ENCODE data around the gene DSE. TPM values are rescaled to one million over a fixed set of nuclear protein-coding genes. Genes with fewer than 3 reads are reported as not detected.
A peak's percentile ranks its signal among the peaks of the same experiment; 100 is the strongest.

Gene DSE
- total RNA-seq, 1 donor from 2014 or later = 11.7 TPM

GRCh38 chr6:116406678-116407345, 36.1 kb downstream of the DSE start:
- DNase-seq (ENCODE audit: low spot score) (no peak), ATAC-seq (no peak)

- ATAC-seq (no peak), DNase-seq (ENCODE audit: low spot score) (no peak)
These were observed 37.7 kb downstream of the DSE start for GRCh38 chr6:116408491-116408890.

- ATAC-seq (no peak), DNase-seq (ENCODE audit: low spot score) (no peak)
These were observed 39.0 kb downstream of the DSE start for GRCh38 chr6:116409756-116410155.

- ATAC-seq (peak; percentile 36), DNase-seq (ENCODE audit: low spot score) (no peak)
These were observed 40.5 kb downstream of the DSE start for GRCh38 chr6:116411284-116411623.

DNA sequence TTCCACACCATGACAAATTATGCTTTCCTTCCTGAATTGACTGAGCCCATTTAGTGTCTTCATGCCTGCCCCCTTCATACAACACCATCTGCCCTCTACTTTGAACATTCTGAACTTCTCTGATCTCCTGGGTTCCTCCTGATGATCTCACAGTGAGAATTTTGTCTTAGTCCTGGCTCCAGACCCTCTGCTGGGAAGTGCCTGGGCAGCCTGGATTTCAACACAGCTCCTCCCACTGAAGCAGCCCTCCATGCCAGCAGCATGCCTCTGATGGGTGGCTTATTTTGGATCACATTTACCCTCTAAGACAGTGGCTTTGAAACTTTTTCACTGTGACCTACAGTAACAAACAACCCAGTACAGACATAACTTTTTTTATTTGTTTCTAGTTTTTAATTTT, 41.5 kb downstream of the DSE start:
- ATAC-seq = no peak
- no peak for DNase-seq (ENCODE audit: low spot score)

DNA sequence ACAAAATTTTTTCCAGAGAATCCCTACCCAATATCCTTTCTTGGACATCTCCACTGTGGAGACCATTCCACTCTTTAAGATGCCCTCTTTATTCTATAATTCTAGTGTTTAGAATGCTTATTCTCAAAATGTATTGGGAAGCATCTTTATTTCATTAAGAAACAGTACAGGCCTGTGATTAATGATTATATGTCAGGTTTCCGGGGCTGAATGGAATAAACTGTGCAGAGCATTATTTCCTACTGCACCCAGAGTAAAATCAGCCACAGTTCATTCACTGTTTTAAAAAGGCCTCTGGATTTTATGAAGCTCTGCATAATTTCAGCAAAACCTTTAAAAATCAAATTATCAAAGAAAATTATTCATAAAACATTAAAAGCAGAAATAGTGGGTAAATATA, 42.6 kb downstream of the DSE start:
- no peak for DNase-seq (ENCODE audit: low spot score)
- no peak for ATAC-seq

GRCh38 chr6:116417661-116418060, 46.9 kb downstream of the DSE start:
- ATAC-seq (peak; percentile 70), DNase-seq (ENCODE audit: low spot score) (no peak)

DNA sequence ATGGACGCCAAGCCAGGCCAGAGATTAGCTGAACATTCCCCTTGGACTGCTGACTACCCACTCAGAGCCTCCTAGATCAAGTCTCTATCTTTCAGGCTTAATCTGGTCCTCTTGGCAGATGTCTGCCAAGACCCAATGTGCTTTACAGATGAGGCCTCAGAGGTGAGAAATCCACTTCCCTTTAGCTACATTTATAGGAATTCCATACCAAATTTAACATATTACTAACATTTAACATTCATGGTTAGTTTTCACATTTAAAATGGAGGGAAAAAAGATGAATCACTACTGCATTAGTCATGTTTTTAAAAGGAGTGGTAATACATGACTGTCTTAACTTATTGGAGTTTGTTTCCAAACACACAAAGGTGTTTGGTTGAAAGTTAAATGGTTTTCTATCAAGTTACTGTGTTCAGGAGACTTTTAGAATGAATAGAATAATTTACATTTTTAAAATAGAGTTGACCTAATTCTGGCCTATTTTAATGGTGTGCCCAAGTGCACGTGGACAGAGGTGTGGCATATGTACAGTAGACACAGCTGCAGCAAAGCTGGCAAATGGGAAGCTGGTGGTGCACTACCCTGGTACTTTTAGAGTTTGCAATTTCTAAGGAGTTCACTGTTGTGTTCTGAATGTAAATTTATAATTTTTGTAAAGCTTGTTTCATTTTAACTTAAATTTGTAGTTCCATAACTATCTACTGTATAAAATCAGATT, 48.5 kb downstream of the DSE start:
- no peak for ATAC-seq
- no peak for DNase-seq (ENCODE audit: low spot score)

- no peak for DNase-seq (ENCODE audit: low spot score)
- no peak for ATAC-seq
These were observed 49.6 kb downstream of the DSE start for GRCh38 chr6:116420341-116420740.

GRCh38 chr6:116422238-116422637, 51.5 kb downstream of the DSE start:
- no peak for DNase-seq (ENCODE audit: low spot score)
- no peak for ATAC-seq

- no peak for DNase-seq (ENCODE audit: low spot score)
- no peak for ATAC-seq
These were observed 53.3 kb downstream of the DSE start for GRCh38 chr6:116424001-116424400.

GRCh38 chr6:116426551-116426950, 55.8 kb downstream of the DSE start:
- DNase-seq (ENCODE audit: low spot score) (no peak), ATAC-seq (no peak)

GRCh38 chr6:116429111-116429510, 58.4 kb downstream of the DSE start:
- ATAC-seq (no peak), DNase-seq (ENCODE audit: low spot score) (no peak)

DNA sequence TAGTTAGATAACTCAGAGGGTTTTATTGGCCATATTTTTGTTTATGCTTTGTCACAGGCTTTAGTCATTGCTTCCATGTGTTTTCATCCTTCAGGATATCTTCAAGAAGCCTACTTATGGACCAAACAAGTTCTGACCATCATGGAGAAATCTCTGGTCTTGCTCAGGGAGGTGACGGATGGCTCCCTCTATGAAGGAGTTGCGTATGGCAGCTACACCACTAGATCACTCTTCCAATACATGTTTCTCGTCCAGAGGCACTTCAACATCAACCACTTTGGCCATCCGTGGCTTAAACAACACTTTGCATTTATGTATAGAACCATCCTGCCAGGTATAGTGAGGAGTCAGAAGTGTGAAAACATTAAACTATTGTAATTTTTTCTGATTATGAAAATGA, 60.1 kb downstream of the DSE start:
- no peak for ATAC-seq
- DNase-seq (ENCODE audit: low spot score) = no peak

GRCh38 chr6:116431964-116432595, 61.3 kb downstream of the DSE start:
- ATAC-seq = no peak
- DNase-seq (ENCODE audit: low spot score) = no peak

DNA sequence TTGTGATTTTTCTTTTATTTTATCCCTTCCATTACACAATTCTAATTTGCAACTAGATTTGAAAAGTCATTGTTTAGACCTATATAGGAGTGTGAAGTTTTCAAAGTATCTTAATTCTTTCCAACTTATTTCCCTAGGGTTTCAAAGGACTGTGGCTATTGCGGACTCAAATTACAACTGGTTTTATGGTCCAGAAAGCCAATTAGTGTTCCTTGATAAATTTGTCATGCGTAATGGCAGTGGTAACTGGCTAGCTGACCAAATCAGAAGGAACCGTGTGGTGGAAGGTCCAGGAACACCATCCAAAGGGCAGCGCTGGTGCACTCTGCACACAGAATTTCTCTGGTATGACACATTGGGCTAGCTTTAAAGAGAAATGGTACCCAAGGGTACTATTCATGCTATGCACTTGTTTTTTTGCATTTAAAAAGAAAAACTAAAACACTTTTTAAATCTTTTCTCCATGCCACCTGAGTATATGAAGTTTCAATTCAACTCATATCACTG, 62.5 kb downstream of the DSE start:
- DNase-seq (ENCODE audit: low spot score) = no peak

GRCh38 chr6:116434056-116434725, 63.4 kb downstream of the DSE start:
- DNase-seq (ENCODE audit: low spot score) = no peak
- no peak for ATAC-seq

More for the DNA sequence above, 62.5 kb downstream of the DSE start:
- ATAC-seq = peak; percentile 87

DNA sequence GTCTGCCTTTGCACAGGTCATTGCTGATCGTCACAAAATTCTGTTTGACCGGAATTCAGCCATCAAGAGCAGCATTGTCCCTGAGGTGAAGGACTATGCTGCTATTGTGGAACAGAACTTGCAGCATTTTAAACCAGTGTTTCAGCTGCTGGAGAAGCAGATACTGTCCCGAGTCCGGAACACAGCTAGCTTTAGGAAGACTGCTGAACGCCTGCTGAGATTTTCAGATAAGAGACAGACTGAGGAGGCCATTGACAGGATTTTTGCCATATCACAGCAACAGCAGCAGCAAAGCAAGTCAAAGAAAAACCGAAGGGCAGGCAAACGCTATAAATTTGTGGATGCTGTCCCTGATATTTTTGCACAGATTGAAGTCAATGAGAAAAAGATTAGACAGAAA, 65.8 kb downstream of the DSE start:
- ATAC-seq = no peak
- DNase-seq (ENCODE audit: low spot score) = no peak

DNA sequence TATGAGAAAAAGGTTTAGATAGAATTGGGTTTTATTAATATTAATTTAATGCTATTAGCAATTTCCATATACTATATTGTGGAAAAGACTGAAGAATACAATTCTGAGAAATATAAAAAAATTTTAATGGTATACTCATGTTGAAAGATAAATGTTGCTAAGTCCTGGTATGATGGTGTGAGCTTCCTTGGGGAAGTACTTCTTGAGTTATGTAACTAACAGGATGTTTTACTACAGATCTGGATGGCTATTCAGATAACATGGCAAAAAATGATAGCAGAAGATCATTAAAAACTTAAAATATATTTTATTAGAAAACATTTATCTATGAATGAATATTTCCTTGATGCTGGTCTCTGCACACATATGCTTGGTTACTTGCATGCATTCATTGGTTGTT, 66.9 kb downstream of the DSE start:
- no peak for DNase-seq (ENCODE audit: low spot score)
- ATAC-seq = no peak

DNA sequence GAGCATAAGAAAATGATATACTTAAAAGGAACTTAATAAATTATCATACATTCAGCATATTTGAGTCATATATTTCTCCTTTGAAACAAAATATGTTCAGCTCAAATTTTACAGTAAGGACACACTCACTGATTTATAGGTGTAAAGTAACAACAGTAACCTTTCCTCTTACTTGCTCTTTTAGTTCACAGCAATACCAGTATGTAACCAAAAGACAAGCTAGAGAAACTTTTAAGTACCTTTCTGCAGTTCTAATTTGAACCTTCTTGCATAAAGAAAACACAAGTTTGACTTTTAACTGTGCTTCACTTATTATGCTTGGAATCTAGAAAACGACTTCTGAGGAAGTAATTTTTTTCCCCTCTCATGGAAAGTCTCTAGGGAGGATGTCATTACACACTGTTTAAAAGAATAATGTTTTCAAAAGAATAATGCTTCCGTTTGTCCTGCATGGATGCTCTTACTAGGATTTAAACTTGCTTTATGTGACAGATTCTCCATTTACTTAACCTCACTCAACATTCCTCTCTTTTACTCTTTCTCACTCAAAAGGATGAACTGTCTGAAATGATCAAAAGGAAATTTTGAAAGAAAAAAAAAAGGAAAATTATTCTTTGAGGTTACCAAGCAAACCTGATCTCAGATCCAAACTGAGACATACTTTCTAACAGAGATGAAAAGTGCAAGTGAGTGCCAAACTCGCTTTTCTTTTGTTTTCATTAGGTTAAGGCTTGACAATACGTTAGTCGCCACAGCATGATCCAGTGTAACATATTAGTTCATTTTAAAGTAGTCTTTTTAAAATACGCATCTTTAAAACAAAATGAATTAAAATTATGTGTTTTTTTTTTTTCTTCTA, 68.1 kb downstream of the DSE start:
- DNase-seq (ENCODE audit: low spot score) (no peak), ATAC-seq (no peak)
